Measurements from ENCODE around the gene DNAJC6.

Gene DNAJC6

DNA sequence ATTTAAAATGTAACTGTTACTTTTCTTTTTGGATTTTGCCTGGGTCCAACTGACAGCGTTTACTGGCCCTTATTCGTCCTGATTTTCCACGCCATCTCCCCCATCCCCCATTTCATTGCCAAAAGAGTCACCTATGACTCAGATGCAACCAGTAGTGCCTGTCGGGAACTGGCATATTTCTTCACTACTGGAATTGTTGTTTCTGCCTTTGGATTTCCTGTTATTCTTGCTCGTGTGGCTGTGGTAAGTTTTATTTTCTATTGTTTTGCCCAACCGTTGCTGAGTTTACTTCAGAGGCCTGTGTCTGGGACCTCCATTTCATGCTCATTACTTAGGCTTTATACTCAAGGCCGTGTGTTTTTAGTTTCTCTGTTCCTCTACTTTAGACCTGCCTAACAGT lies 120.5 kb downstream of the DNAJC6 start:
- Histone ChIP-seq H3F3A (ENCODE audit: control insufficient read depth, insufficient read depth) (0 out of 2 replicates have a peak, but pooled peaks cover 2% of the 10 kb centered on the region), H3K4me2 (ENCODE audit: low read length) (no peak overlapping the region), H3K36me3 (ENCODE audit: control insufficient read depth, low read length) (peaks cover 48% of the 10 kb centered on the region), H3K4me1 (ENCODE audit: control insufficient read depth, low read length) (no peaks in the 10 kb centered on the region), H3K79me2 (ENCODE audit: control insufficient read depth, low read length) (no peaks in the 10 kb centered on the region), H3K27me3 (ENCODE audit: control insufficient read depth, low read length) (no peaks in the 10 kb centered on the region), H3K9me3 (ENCODE audit: control insufficient read depth, insufficient read depth, low read length) (no peaks in the 10 kb centered on the region), H3K27ac (ENCODE audit: low read depth, low read length) (no peak overlapping the region), H3K9me2 (replicated peaks; ENCODE audit: control insufficient read depth, low read length) (no peaks in the 10 kb centered on the region), H4K20me1 (ENCODE audit: control insufficient read depth, insufficient read depth, low read depth, low read length) (no peaks in the 10 kb centered on the region), H3K4me3 (ENCODE audit: low read length) (no peak overlapping the region)
- no peak for TF ChIP-seq EZH2phosphoT487 (IDR thresholded peaks at IDR 0.05; ENCODE audit: borderline replicate concordance, low read length)
- TF ChIP-seq, protein P1, sequence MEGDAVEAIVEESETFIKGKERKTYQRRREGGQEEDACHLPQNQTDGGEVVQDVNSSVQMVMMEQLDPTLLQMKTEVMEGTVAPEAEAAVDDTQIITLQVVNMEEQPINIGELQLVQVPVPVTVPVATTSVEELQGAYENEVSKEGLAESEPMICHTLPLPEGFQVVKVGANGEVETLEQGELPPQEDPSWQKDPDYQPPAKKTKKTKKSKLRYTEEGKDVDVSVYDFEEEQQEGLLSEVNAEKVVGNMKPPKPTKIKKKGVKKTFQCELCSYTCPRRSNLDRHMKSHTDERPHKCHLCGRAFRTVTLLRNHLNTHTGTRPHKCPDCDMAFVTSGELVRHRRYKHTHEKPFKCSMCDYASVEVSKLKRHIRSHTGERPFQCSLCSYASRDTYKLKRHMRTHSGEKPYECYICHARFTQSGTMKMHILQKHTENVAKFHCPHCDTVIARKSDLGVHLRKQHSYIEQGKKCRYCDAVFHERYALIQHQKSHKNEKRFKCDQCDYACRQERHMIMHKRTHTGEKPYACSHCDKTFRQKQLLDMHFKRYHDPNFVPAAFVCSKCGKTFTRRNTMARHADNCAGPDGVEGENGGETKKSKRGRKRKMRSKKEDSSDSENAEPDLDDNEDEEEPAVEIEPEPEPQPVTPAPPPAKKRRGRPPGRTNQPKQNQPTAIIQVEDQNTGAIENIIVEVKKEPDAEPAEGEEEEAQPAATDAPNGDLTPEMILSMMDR (IDR thresholded peaks at IDR 0.05; ENCODE audit: low read depth, low read length, poor library complexity, severe bottlenecking): no peak

DNA sequence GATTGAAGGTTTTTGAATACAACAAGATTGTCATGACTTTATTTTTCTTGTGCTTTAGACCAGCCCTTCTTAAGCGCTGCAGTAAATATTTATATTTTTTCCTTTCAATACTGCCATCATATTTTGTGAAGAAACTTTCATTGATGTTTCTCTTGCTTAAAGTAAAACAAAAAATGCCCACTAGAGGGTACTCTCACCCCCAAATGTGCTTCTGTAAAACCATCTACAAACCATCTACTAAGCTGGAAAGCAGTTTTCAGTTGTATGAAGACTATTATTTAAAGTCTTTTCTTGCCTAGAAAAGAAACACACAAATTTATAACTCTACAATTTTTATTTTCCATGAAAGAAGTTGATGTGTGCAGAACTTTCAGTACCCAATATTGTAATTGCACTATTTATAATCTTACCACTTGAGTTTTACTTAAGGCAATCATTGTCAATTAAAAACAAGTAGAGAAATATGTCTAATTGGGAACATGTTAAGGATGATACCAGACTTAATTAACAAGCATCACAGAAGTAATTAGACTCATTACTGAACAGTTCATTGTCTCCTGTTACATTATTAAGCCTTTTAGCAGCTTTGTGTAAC lies 121.9 kb downstream of the DNAJC6 start:
- Histone ChIP-seq H3K36me3 (ENCODE audit: control insufficient read depth, low read length) (peaks cover 36% of the 10 kb centered on the region), H3K9me3 (ENCODE audit: control insufficient read depth, insufficient read depth, low read length) (no peaks in the 10 kb centered on the region), H3K4me2 (ENCODE audit: low read length) (no peak overlapping the region), H3F3A (ENCODE audit: control insufficient read depth, insufficient read depth) (0 out of 2 replicates have a peak, but pooled peaks cover 2% of the 10 kb centered on the region), H3K79me2 (ENCODE audit: control insufficient read depth, low read length) (no peaks in the 10 kb centered on the region), H4K20me1 (ENCODE audit: control insufficient read depth, insufficient read depth, low read depth, low read length) (no peaks in the 10 kb centered on the region), H3K4me3 (ENCODE audit: low read length) (no peak overlapping the region), H3K4me1 (ENCODE audit: control insufficient read depth, low read length) (no peaks in the 10 kb centered on the region), H3K27me3 (ENCODE audit: control insufficient read depth, low read length) (no peaks in the 10 kb centered on the region), H3K9me2 (replicated peaks; ENCODE audit: control insufficient read depth, low read length) (no peaks in the 10 kb centered on the region), H3K27ac (ENCODE audit: low read depth, low read length) (no peak overlapping the region)
- TF ChIP-seq, protein P1 (IDR thresholded peaks at IDR 0.05; ENCODE audit: low read depth, low read length, poor library complexity, severe bottlenecking): peak; percentile 58
- TF ChIP-seq EZH2phosphoT487 (IDR thresholded peaks at IDR 0.05; ENCODE audit: borderline replicate concordance, low read length): no peak

DNA sequence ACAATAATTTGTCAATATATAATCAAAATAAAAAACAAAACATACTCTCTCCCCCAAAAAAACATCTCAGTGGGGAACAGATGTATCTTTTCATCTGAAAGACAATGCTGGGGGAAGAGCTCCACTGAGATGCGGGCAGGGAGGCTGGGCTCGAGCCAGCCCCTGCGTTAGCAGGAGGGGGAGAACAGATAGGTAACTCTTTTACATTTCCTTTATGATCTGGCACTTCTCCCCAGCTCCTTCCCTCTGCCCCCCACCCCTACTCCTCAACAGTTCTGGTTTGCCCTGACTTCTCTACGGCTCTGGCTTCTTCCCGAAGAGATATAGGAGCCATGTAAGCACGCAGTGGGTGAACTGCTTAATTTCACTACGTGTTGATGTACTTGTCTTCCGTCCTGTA lies 123.6 kb downstream of the DNAJC6 start:
- no peaks in the 10 kb centered on the region for H3K79me2 ChIP-seq (ENCODE audit: control insufficient read depth, low read length)
- H3K9me2 ChIP-seq (replicated peaks; ENCODE audit: control insufficient read depth, low read length): no peaks in the 10 kb centered on the region
- TF ChIP-seq, protein P1 (IDR thresholded peaks at IDR 0.05; ENCODE audit: low read depth, low read length, poor library complexity, severe bottlenecking): no peak
- TF ChIP-seq EZH2phosphoT487 (IDR thresholded peaks at IDR 0.05; ENCODE audit: borderline replicate concordance, low read length): no peak
- H3K4me3 ChIP-seq (ENCODE audit: low read length): no peak overlapping the region
- no peak overlapping the region for H3K4me2 ChIP-seq (ENCODE audit: low read length)
- no peak overlapping the region for H3K27ac ChIP-seq (ENCODE audit: low read depth, low read length)
- peaks cover 26% of the 10 kb centered on the region for H3K36me3 ChIP-seq (ENCODE audit: control insufficient read depth, low read length)
- H3K27me3 ChIP-seq (ENCODE audit: control insufficient read depth, low read length): no peaks in the 10 kb centered on the region
- H3F3A ChIP-seq (ENCODE audit: control insufficient read depth, insufficient read depth): 0 out of 2 replicates have a peak, but pooled peaks cover 2% of the 10 kb centered on the region
- no peaks in the 10 kb centered on the region for H4K20me1 ChIP-seq (ENCODE audit: control insufficient read depth, insufficient read depth, low read depth, low read length)
- no peaks in the 10 kb centered on the region for H3K9me3 ChIP-seq (ENCODE audit: control insufficient read depth, insufficient read depth, low read length)
- no peaks in the 10 kb centered on the region for H3K4me1 ChIP-seq (ENCODE audit: control insufficient read depth, low read length)
